H1 (cell line): ENCODE measurements around the gene OTOF. TPM values are rescaled to one million over a fixed set of nuclear protein-coding genes. Genes with fewer than 3 reads are reported as not detected.

Source experiments
- BRCA1 ChIP-seq: IDR thresholded peaks from 2 replicates; pipeline ENCODE4 v1.6.1; 2012; ENCODE audit warnings: low read depth, low read length, improper control_type of control experiment
- CBX5 ChIP-seq: fragments of 300-800, 300-1000 bp; sonication (generic); IDR thresholded peaks from 2 replicates; pipeline ENCODE4 v1.7.1; 2016; ENCODE audit warnings: antibody characterized with exemption, low read length, low read depth
- CEBPB ChIP-seq: IDR thresholded peaks from 2 replicates; pipeline ENCODE4 v1.6.1; 2012; ENCODE audit warnings: low read depth, low read length
- EGR1 ChIP-seq: IDR thresholded peaks from 2 replicates; pipeline ENCODE4 v1.6.1; 2011; ENCODE audit warnings: low read depth, low read length, borderline replicate concordance
- EP300 ChIP-seq, 2 experiments: IDR thresholded peaks; 1 replicate in 1 of 2; 2 replicates in 1 of 2; pipeline ENCODE4 v1.6.1; 2011 to 2012; ENCODE audit warnings: low read depth in 2 of 2, low read length in 2 of 2, mild to moderate bottlenecking in 2 of 2, borderline replicate concordance in 1 of 2, inconsistent platforms in 1 of 2, moderate library complexity in 1 of 2
- GABPA ChIP-seq: IDR thresholded peaks from 2 replicates; pipeline ENCODE4 v1.6.1; 2011; ENCODE audit warnings: mild to moderate bottlenecking, low read length, moderate library complexity, borderline replicate concordance; ENCODE audit not compliant: insufficient read depth
- NRF1 ChIP-seq: IDR thresholded peaks from 2 replicates; pipeline ENCODE4 v1.6.1; 2011; ENCODE audit warnings: mild to moderate bottlenecking, low read depth, low read length, improper control_type of control experiment
- PHF8 ChIP-seq: fragments of 200-600 bp; sonication (generic); conservative IDR thresholded peaks from 2 replicates; pipeline ENCODE4 v1.7.1; 2012; ENCODE audit warnings: low read depth, mild to moderate bottlenecking, inconsistent platforms, low read length, moderate library complexity
- RXRA ChIP-seq: IDR thresholded peaks from 2 replicates; pipeline ENCODE4 v1.6.1; 2011; ENCODE audit warnings: low read depth, mild to moderate bottlenecking, low read length, moderate library complexity; ENCODE audit not compliant: insufficient read depth
- SIX5 ChIP-seq: IDR thresholded peaks from 2 replicates; pipeline ENCODE4 v1.6.1; 2011; ENCODE audit warnings: mild to moderate bottlenecking, low read depth, low read length
- SUZ12 ChIP-seq: fragments of 200-600 bp; sonication (generic); IDR thresholded peaks from 2 replicates; pipeline ENCODE4 v1.6.1; 2012; ENCODE audit warnings: mild to moderate bottlenecking, inconsistent platforms, low read length, moderate library complexity, mixed read lengths
- polyA plus RNA-seq, 7 experiments: library from polyadenylated mRNA; depleted of rRNA in 3 of 7; stranded (reverse) in 5 of 7; unstranded in 2 of 7; fragments of >200 nt in 5 of 7; fragments of 200-250 nt in 2 of 7; gene quantifications; 1 replicate in 5 of 7; 2 replicates in 1 of 7; 4 replicates in 1 of 7; pipeline versions ENCODE4 v1.2.1 to v1.2.3, GENCODE V29; 2011 to 2013; ENCODE audit warnings: missing spikeins in 2 of 7, mixed read lengths in 2 of 7
- total RNA-seq: library from RNA; stranded (reverse); fragmentation: NEBNext Ultra II Directional; extraction: Animal tissue kit (Norgen Biotek cat#: 25700); gene quantifications from 2 replicates; pipeline ENCODE4 v1.2.1, GENCODE V29; 2021
- TF ChIP-seq, protein P1 (sequence below): fragments of 300-600 bp; sonication (generic); IDR thresholded peaks from 2 replicates; pipeline ENCODE4 v1.7.1; 2012; ENCODE audit warnings: low read length, moderate library complexity, mild to moderate bottlenecking, inconsistent platforms; ENCODE audit not compliant: insufficient replicate concordance

Gene OTOF
- total and polyA plus RNA-seq, 2 of the 8 experiments (the other 6 are each of a cell fraction or from before 2014, with no cell fraction given), result 0.06 TPM; not detected in 1

DNA sequence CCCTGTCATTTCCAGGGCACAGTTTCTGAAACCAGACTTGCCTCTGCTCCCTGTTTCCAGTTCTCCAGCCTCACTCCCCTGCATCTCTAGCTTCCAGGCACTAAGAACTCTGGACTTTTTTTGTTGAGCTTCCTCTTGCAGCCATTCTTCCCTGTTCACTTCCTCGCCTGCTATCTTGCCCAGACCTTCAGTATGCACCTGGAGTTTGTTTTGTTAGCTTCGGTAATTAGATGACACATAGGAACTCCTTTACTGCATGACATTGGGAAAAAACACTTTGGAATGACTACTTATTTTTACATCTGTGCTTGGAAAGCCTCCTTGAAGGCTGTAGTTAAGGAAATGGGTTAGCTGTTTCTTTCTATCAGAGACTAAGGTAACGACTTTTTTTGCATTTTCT is 35.2 kb downstream of the OTOF start (continued):
- TF ChIP-seq, protein P1, sequence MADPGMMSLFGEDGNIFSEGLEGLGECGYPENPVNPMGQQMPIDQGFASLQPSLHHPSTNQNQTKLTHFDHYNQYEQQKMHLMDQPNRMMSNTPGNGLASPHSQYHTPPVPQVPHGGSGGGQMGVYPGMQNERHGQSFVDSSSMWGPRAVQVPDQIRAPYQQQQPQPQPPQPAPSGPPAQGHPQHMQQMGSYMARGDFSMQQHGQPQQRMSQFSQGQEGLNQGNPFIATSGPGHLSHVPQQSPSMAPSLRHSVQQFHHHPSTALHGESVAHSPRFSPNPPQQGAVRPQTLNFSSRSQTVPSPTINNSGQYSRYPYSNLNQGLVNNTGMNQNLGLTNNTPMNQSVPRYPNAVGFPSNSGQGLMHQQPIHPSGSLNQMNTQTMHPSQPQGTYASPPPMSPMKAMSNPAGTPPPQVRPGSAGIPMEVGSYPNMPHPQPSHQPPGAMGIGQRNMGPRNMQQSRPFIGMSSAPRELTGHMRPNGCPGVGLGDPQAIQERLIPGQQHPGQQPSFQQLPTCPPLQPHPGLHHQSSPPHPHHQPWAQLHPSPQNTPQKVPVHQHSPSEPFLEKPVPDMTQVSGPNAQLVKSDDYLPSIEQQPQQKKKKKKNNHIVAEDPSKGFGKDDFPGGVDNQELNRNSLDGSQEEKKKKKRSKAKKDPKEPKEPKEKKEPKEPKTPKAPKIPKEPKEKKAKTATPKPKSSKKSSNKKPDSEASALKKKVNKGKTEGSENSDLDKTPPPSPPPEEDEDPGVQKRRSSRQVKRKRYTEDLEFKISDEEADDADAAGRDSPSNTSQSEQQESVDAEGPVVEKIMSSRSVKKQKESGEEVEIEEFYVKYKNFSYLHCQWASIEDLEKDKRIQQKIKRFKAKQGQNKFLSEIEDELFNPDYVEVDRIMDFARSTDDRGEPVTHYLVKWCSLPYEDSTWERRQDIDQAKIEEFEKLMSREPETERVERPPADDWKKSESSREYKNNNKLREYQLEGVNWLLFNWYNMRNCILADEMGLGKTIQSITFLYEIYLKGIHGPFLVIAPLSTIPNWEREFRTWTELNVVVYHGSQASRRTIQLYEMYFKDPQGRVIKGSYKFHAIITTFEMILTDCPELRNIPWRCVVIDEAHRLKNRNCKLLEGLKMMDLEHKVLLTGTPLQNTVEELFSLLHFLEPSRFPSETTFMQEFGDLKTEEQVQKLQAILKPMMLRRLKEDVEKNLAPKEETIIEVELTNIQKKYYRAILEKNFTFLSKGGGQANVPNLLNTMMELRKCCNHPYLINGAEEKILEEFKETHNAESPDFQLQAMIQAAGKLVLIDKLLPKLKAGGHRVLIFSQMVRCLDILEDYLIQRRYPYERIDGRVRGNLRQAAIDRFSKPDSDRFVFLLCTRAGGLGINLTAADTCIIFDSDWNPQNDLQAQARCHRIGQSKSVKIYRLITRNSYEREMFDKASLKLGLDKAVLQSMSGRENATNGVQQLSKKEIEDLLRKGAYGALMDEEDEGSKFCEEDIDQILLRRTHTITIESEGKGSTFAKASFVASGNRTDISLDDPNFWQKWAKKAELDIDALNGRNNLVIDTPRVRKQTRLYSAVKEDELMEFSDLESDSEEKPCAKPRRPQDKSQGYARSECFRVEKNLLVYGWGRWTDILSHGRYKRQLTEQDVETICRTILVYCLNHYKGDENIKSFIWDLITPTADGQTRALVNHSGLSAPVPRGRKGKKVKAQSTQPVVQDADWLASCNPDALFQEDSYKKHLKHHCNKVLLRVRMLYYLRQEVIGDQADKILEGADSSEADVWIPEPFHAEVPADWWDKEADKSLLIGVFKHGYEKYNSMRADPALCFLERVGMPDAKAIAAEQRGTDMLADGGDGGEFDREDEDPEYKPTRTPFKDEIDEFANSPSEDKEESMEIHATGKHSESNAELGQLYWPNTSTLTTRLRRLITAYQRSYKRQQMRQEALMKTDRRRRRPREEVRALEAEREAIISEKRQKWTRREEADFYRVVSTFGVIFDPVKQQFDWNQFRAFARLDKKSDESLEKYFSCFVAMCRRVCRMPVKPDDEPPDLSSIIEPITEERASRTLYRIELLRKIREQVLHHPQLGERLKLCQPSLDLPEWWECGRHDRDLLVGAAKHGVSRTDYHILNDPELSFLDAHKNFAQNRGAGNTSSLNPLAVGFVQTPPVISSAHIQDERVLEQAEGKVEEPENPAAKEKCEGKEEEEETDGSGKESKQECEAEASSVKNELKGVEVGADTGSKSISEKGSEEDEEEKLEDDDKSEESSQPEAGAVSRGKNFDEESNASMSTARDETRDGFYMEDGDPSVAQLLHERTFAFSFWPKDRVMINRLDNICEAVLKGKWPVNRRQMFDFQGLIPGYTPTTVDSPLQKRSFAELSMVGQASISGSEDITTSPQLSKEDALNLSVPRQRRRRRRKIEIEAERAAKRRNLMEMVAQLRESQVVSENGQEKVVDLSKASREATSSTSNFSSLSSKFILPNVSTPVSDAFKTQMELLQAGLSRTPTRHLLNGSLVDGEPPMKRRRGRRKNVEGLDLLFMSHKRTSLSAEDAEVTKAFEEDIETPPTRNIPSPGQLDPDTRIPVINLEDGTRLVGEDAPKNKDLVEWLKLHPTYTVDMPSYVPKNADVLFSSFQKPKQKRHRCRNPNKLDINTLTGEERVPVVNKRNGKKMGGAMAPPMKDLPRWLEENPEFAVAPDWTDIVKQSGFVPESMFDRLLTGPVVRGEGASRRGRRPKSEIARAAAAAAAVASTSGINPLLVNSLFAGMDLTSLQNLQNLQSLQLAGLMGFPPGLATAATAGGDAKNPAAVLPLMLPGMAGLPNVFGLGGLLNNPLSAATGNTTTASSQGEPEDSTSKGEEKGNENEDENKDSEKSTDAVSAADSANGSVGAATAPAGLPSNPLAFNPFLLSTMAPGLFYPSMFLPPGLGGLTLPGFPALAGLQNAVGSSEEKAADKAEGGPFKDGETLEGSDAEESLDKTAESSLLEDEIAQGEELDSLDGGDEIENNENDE, result no peak
- TF ChIP-seq EP300 (IDR thresholded peaks at IDR 0.05; ENCODE audit: borderline replicate concordance in 1 of 2, low read depth in 2 of 2, low read length in 2 of 2), result no peak
- no peak for TF ChIP-seq RXRA
- TF ChIP-seq GABPA, result no peak
- TF ChIP-seq SIX5, result no peak
- TF ChIP-seq BRCA1, result no peak
- TF ChIP-seq PHF8, result no peak
- TF ChIP-seq NRF1, result no peak
- TF ChIP-seq EGR1, result no peak
- no peak for TF ChIP-seq CBX5
- no peak for TF ChIP-seq CEBPB
- no peak for TF ChIP-seq SUZ12
- TF ChIP-seq, all 59 proteins: peak for 0
